CD4-positive, alpha-beta T cell treated with Interleukin-4 for 1 hour (primary cell): ENCODE results near the gene DHX58.
"Not testable (repeated sequence)": the region's sequence is repeated elsewhere in the genome, so short reads cannot be mapped to it uniquely, and the experiment has no call there.

Experiments used
- DNase-seq, 2 donors: peaks; one replicate each; pipeline ENCODE4 v3.0.0-alpha.2; 2020 to 2022

Gene DHX58

GRCh38 chr17:42112552-42113176 is at the start of gene DHX58:
DHX58 (minus strand) TSS chr17:42112714; CDS start chr17:42111892, 822 bp downstream.
- peak; percentile 85 to 89 for DNase-seq

- no peak for DNase-seq
These were observed 48.0 kb upstream of the DHX58 start for GRCh38 chr17:42160531-42160910.

DNA sequence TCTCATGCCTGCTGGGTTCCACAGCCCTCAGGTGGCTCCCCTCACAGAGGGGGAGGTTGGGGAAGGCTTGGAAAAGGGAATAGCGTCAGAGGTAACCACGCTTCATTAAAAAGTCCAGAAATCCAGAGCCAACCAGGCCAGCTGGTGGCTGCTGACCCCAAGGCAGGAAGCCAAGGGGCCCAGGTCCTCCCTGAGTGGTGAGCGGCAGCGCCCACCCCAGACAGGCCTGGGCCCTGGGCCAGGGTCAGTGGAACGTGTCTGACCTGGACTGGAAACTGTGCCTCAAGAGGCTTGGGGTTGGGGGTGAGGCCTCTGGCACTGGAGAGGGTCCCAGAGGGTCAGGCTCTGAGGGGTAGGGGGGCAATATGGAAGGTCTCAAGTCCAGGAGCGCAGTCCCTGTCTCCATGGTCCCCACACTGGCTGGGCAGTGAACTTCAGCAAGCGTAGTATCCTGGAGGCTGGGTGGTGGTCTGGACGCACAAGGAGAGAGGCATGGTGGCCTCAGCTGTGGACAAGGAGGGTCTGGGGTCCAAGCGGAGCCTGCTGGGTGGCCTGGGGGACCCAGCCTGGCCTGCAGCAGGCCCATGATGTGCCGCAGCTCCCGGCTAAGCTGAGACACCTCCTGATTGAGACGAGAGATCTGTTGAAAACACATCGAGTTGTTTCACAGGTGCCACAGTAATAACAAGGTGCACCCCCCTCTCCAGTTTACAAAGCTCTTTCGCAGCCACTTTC is 47.4 kb upstream of the DHX58 start:
- DNase-seq: no peak

GRCh38 chr17:42155614-42156045 is 43.1 kb upstream of the DHX58 start:
- no peak for DNase-seq

DNA sequence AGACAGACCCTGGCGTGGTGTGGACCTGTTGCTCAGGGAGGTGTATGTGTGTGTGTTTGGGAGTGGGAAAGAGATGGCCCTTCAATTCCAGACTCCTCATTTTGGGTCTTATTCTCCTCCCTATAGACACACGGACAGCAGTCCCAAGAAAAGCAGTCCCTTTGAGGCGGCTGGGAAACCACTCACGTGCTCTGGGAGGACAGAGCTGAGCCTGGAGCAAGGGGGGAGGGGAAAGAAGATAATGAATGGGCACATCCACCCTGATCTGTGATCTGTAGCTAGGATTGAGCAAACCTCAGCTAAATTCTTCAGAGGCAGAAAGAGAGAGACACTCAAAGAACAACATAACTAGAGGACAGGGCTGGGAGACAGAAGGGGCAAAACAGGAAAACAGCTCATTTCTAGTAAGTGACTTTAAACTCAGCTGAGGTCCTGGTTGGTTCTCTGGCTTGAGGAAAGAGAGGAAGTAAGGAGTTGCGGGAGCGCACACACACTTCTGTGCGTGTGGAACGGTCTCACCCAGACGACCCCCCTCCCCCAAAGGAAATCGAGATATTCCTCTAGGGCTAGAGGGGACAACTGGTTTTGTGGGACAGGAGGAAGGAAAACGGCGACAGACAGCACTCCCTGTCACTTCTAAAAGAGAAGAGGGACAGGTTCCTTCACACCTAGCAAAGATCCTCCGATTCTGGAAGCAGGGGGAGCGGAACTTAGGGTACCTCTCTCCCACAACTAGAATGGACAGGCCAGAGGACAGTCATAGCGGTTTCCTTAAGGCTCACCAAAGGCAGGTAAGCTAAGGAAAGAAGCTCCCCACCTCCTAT is 41.6 kb upstream of the DHX58 start:
- DNase-seq: peak in 1 of 2 donors; percentile 11

GRCh38 chr17:42146911-42147607 is 34.5 kb upstream of the DHX58 start:
- no peak for DNase-seq

DNA sequence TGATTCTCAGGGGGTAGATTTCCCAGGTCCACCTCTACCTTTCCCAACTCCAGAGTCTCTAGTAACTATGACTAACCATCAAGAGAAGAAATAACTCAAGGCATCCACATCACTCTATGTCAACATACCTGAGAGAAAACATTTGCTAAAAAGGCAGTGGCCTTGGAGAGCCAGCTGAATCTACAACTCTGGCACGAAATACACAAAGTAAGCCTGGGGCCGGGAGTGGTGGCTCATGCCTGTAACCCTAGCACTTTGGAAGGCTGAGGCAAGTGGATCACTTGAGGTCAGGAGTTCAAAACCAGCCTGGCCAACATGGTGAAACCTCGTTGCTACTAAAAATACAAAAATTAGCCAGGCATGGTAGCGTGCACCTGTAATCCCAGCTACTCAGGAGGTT is 30.6 kb upstream of the DHX58 start:
- not testable (repeated sequence) for DNase-seq

GRCh38 chr17:42142371-42142896 is 29.9 kb upstream of the DHX58 start:
- no peak for DNase-seq

GRCh38 chr17:42141382-42141781 is 28.9 kb upstream of the DHX58 start:
- DNase-seq: no peak

DNA sequence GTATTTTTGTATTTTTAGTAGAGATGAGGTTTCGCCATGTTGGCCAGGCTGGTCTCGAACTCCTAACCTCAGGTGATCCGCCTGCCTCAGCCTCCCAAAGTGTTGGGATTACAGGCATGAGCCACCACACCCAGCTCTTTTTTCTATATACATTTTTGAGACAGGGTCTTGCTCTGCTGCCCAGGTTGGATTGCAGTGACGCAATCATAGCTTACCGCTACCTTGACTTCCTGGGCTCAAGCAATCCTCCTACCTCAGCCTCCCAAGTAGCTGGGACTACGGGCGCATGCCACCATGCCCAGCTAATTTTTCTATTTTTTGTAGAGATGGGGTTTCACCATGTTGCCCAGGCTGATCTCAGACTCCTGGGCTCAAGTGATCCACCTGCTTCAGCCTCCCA is 28.2 kb upstream of the DHX58 start:
- not testable (repeated sequence) for DNase-seq

- DNase-seq: no peak
These were observed 26.4 kb upstream of the DHX58 start for GRCh38 chr17:42138749-42139492.

- no peak for DNase-seq
These were observed 24.1 kb upstream of the DHX58 start for GRCh38 chr17:42136654-42137051.

DNA sequence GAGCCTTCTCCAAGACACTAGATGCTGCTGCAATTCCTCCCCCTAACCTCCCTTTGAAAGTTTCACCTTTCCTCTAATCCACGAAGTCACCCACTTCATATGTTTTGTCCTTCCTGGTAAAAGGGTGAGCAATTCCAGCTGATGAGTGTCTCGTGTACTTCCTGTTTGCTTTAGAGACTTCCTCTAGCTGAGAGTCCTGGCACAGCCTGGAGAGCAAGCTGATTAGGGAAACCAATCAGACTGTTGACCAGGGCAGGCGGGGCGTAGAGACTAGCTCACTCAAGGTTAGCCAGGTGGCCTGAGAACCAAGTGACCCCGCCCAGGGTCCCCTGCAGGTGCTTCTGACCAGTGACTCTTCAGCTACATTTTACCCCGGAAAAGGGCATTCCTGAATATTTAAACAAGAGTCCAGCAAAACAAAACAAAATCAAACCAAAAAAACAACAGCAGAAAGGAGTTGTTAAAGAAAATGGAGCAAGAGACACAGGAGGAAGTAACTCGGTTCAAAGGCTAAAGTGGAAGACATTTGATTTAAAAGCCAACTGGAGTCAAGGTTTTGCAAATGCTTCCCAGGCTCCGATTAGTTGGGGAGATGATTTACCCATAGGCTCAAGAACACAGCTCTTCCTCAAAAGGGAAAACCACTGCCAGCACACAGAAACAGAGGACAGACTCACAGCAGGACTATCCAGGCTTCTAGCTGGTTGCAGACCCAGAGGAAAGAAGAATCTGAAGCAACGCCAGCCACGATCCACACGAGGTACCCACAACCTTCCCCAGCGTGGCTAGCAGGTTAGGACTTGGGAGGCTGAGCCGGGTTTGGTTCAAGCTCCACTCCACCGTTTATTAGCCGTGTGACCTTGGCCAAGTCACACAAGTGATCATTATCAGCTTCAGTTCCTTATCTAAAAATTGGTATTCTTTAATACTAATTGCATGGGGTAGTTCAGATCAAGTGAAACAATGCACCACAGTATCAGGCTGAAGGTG is 23.4 kb upstream of the DHX58 start:
- DNase-seq: peak in 1 of 2 donors; percentile 44

GRCh38 chr17:42135151-42135550 is 22.6 kb upstream of the DHX58 start:
- DNase-seq: no peak

DNA sequence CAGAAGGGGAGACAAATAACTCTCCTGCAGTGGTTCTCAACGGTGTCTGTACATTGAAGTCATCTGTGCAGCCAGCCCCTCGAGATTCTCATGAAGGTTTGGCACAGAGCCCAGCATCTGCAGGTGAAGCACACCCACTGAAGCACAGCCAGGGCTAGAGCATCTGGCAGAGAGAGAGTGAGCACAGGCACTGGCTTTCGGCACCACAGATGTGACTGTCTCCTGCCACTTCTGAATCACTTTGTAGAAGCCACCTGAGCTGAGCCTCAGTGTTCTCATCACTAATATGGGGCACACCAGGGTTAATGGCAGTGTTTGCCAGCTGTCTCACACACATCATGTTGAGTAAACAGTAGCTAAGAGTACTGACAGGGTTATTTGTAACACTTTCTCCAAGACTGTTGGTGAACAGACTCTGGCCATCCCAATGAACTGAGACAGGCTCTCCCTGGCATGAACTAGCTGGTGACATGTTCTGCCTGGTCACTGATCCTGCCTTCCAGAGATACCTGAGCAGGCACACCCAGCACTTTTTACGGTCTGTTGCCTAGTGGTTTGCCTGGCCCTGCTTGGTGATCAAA is 21.0 kb upstream of the DHX58 start:
- DNase-seq: peak; percentile 16 to 70

GRCh38 chr17:42132941-42133340 is 20.4 kb upstream of the DHX58 start:
- DNase-seq: peak in 1 of 2 donors; percentile 35

GRCh38 chr17:42131981-42132432 is 19.5 kb upstream of the DHX58 start:
- DNase-seq: no peak

DNA sequence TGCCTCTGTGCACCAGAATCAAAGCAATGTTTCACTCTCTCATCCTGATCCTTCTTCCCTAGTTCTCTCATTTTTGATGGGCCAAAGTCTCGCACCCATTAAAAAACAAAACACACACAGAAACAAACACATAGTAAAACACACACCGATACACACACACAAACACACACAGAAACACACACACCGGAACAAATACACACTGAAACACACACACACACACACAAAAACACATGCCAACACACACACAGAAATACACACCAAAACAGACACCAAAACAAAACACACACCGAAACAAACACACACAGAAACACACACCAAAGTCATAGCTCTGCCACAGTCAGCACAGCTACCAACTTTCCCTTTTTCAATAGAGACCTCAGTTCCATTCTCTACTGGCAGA is 18.7 kb upstream of the DHX58 start:
- no peak for DNase-seq

GRCh38 chr17:42130310-42130936 is 17.9 kb upstream of the DHX58 start:
- DNase-seq: no peak
